Activated CD4-positive, alpha-beta T cell treated with anti-CD3 and anti-CD28 coated beads, Interleukin-2, amount 50 U/mL, for 24 hours (primary cell): Measurements from ENCODE around the gene POU3F4.

Experiments
- DNase-seq, 2 donors: peaks; one replicate each; pipeline ENCODE4 v3.0.0-alpha.2; 2020; ENCODE audit warnings: low read depth in 1 of 2, low spot score in 1 of 2

POU3F4 gene

DNA sequence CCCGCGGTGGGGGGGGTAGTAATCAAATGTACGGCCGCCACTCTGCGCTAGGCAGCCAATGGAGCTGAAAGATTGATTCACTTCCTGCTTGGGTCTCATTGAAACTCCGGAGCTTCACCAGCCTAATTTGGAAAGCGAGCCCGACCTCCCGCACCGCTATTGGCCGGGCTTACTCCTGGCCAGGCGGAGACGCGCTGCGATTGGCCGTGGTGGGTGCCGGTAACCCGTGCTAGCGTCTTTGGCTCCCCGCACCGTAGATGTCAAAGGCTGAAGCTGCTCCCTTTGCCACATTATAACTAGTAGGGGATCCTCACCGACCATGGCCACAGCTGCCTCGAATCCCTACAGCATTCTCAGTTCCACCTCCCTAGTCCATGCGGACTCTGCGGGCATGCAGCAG lies at the start of gene POU3F4:
Gene POU3F4 (plus strand): TSS at position 285 of the 400 bp plus-strand sequence. CDS start 35 bp downstream, at position 320.
- DNase-seq: no peak

GRCh38 chrX:83469551-83469950 lies 38.5 kb upstream of the POU3F4 start:
- no peak for DNase-seq

DNA sequence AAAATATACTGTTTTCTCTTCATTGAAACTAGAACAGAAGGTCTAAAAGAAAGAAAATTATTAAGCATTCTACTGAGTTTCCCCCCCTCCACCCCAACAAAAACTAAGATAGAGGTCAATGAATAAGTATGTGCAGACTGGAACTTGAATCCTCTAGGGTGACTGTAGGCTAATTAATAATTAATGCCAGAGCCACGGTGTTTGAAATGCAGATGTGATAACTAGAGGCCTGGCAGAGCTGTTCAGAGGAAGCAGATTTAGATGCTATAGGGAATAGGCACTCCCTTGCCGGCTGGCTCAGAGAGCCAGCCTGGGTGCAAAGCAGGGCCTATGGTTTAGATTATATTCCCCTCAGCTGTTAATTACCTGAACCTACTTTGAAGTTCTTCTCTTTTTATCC lies 12.2 kb upstream of the POU3F4 start:
- no peak for DNase-seq

DNA sequence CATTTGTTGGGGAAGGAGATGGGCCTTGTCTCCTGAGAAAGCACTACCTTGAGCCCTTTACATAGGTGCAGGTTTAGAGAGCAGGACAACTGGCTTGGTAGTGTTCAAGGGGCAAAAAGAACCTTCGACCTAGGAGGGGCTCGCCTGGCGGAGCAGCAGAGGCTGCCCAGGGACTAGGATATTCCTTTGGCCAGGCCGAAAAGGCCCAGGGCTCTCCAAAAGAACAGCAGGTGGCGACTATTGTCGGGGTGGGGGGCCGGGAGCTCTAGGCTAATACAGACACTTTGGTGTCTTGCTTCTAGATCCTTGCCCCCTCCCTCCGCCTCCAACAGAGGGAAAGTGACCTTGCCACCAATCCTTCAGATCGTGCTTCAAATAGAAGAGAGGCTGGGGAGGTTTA lies 7.1 kb upstream of the POU3F4 start:
- no peak for DNase-seq

DNA sequence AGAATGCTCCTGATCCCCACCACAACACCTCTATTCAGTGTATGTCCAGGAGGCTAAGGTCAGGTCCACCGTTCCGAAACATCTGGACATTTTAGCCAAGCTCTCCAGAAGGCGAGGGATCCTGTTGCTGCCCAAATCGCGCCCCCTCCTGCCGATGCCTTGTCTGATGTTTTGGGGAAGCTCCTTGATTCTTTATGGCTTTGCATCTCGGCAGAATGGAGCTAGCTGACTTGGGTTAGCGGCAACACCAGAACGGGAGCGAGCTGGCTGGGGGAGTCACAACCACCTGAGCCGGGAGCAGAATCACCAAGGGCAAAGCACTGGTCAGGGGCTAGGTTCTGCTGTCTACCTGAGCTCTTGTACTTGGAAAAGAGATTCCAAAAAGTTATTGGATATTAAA lies 6.6 kb upstream of the POU3F4 start:
- DNase-seq: no peak

DNA sequence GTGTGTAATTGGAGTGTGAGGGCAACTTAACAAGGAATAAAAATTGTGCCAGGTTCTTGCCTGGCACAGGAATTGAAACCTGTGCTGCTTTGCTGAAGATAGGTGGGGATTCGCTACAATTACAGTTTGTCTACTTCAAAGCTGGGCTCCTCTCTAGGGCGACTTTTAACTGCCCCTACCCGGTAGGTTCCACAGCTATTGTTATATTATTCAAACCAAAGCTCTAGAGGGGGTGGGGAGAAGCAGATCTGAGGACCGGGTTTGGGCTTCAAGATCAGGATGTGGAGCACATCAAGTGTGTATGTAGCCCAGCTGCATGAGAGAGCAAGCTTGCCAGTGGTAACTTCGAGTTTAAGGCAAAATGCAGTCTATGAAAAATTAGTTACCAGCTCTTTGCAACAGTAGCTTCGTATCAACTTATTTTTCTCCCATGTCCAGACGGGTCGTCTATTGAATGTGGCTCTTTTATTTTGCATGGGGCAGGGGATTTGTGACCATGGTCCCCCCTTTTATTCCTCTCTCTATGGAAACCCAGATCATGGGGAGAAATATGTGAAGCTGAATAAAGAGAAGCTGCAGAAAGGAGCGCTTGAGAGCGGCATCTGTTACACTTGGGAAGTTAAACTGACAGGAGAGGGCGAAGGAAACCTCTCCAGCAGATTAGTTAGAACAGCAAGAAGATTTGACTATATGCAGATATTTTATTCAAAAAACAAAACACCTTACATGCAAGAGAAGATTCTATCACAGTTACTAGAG lies 3.2 kb upstream of the POU3F4 start:
- no peak for DNase-seq

- no peak for DNase-seq
Observed at GRCh38 chrX:83508526-83509253, 600 bp downstream of the POU3F4 start.

GRCh38 chrX:83509254-83509801 lies 1.2 kb downstream of the POU3F4 start:
- no peak for DNase-seq

GRCh38 chrX:83510510-83511062 lies 2.5 kb downstream of the POU3F4 start:
- DNase-seq: no peak

- DNase-seq: no peak
Observed at GRCh38 chrX:83511208-83511607, 3.1 kb downstream of the POU3F4 start.

GRCh38 chrX:83512111-83512510 lies 4.0 kb downstream of the POU3F4 start:
- DNase-seq: no peak

DNA sequence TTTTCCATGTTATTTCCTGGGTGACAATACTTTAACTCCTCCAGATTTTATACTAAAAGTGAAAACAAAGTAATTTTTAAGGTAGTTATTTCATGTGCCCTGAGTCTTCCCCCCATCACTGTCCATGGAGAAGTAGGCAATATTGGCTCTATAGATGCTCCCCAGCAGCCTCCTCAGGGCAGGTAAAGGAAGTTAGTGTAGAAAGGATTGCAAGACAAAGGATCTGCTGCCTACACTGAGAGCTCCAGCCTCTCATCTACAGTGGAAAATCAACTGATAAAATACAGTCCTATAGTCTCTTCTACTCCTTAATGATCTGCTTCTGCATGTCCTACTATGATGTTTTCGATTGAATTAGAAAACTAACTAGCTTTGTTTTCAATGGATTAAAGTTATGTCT lies 8.5 kb downstream of the POU3F4 start:
- no peak for DNase-seq

GRCh38 chrX:83521905-83522304 lies 13.8 kb downstream of the POU3F4 start:
- DNase-seq: no peak

DNA sequence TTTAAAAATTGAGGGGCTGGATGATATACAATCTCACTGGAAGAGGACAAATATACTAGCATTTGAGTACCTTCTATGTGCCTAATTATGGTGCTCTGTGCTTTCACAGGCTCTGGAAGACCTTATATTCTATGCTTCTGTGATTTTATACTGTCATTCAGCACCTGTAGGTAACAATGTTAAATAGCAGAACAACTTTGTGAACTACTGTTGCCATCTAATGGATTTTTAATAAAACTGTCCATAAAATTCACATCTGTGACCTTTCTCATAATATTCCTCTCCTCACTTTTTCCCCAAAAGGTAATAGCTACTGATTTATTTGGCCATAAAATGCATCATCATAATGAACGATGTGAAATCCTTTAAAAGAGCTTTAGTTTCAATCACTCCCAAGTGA lies 21.9 kb downstream of the POU3F4 start:
- DNase-seq: no peak

DNA sequence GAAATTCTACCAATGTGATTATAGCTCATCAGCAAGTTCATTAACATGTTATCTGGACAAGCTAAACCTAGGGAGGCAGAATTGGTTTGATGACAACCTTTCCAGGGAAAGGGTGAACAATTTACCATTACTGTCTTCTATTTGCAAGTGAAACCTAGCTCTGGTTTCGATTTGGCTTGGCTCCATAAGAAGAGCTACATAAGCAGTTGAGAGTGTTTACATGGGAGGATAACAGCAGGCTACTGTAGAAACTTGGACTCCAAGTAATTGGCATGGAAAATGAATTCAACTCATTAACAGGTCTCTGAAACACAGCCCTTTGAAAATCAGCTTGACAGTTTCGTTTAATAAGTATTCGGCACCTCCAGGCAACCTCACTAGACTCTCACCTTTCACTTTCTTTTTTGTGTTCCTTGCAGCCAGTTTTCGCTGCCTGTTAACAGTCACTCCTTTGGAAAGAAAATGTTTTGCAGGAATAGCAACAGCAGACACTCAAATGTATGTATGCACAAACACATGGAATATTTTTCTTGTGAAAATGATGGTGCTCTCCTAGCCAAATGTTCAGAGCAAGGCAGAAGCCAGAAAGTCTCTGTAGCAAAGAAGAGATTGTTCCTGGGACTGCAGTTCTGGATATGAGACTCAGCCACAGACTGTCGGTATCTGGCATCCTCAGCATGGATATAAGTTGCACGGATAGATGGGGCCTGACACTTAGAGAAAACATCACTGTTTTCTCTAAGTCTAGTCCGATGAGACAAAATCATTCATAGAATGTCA lies 27.5 kb downstream of the POU3F4 start:
- DNase-seq: no peak
